Activated CD4-positive, alpha-beta T cell treated with anti-CD3 and anti-CD28 coated beads, Interleukin-2, Interleukin-6, amounts not matched to agents 100 ng/mL and 50 ng/mL, durations not matched to agents 16 hours and 8 hours (primary cell): ENCODE measurements around the gene ADRA2B.
"Not testable (repeated sequence)": the region's sequence is repeated elsewhere in the genome, so short reads cannot be mapped to it uniquely, and the experiment has no call there.

Source experiments
- DNase-seq: peaks from one replicate; pipeline ENCODE4 v3.0.0-alpha.2; 2020

ADRA2B gene

GRCh38 chr2:96085541-96086355 lies 30.6 kb downstream of the ADRA2B start:
- DNase-seq, result no peak

GRCh38 chr2:96084858-96085518 lies 31.4 kb downstream of the ADRA2B start:
- not testable (repeated sequence) for DNase-seq

DNA sequence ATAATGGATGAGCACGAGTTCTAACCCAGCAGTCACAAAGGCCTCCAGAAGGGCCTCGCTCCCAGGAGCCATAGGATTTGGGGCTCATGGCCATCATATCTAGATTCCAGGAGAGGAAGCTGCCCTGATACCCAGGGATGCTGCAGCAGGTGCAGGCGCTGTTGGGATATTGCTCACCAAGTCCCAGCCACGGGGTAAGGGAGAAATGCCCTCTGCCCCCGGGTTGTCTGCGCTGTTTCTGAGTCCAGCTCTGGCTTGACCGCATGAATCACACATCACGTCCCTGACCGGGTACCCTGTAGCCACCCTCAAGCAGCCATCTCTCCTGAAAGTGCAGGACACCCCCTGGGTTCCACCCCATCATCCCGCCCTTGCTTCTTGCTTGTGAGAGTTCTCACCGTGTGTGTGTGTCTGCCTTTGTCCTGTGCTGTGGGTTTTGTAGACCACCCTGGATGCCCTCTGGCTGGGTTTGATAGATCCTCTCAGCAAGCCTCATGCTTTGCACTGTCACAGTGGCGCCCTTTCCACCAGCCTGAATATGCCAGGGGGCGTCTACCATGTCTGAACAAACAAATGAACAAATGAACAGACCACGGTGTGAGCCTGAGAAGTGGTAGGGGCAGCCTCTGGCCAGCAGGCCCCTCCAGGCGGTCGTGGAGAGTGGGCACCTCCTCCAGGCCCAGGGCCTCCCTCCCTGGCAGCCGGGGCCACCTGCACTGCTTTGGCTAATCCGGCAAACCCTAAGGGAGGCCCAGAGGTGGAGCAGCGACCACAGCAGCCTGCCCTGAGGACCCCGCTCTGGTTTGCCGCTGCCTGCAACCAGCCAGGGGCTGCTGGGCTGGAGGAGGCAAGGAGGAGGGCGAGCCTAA lies 32.1 kb downstream of the ADRA2B start:
- DNase-seq, result no peak

- DNase-seq, result no peak
Observed at GRCh38 chr2:96083064-96083939, 33.1 kb downstream of the ADRA2B start.

- DNase-seq, result no peak
Observed at GRCh38 chr2:96082211-96083063, 33.9 kb downstream of the ADRA2B start.

DNA sequence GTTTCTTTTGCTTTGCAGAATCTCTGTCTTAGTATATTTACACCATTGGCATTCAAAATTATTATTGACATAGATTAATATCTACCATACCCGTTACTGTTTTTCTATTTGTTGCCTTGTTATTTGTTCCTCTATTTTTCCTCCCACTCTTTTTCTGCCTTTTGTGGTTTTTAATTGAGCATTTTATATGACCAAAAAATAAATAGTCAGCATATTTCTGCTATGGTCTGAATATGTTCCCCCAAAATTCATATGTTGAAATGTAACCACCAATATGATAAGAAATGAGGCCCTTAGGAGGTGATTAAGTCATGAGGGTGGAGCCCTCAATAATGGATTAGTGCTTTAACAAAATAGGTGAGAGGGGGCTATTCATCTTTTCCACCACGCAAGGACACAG lies 35.3 kb downstream of the ADRA2B start:
- DNase-seq, result no peak

GRCh38 chr2:96075199-96075771 lies 41.1 kb downstream of the ADRA2B start:
- no peak for DNase-seq

DNA sequence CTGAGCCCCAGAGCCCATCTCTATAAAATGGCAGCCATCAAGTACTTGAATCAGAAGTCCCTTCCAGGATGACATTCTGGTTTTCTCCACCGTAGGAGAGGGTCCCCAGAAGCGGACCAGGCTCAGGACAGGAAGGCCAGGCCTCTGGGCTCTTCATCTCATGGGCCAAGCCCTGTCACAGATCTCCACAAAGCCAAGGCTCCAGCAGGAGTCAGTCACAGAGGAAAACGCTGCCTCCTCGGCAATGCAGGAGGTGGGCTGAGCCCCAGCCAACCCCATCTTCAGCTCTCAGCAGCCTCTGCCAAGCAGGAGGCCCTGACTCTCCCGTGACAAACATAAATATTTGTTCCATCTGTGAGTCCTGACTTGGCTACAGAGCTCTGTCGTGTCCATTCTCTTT lies 42.2 kb downstream of the ADRA2B start:
- no peak for DNase-seq

DNA sequence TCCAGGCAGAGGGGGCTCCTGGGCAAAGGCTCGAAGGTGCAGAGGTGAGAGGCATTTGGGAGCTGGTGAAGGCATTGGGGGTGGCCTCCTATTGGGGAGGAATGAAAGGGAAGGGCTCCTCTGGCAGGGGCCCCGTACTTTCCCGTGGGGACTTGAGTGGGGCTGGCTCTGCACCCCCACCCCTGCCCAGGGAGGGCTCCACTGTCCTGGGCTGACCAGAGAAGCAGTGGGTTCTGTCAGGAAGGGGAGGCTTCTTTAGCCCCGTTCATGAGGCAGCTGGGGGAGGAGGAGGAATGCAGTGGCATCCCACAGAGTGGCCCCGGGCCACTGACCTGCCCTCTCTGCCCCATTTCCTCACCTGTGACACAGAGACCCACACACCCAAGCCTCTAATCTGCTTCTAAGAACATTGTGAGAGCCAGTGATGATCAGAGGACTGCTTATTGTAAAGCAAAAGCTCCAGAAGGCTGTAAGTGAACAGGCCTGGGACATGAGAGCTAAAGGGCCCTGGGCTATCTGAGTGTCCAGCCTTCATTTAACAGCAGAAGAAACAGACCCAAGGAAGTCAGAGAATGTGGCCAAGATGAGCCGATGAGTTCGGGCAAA lies 43.1 kb downstream of the ADRA2B start:
- no peak for DNase-seq

- no peak for DNase-seq
Observed at GRCh38 chr2:96072746-96073145, 43.6 kb downstream of the ADRA2B start.

DNA sequence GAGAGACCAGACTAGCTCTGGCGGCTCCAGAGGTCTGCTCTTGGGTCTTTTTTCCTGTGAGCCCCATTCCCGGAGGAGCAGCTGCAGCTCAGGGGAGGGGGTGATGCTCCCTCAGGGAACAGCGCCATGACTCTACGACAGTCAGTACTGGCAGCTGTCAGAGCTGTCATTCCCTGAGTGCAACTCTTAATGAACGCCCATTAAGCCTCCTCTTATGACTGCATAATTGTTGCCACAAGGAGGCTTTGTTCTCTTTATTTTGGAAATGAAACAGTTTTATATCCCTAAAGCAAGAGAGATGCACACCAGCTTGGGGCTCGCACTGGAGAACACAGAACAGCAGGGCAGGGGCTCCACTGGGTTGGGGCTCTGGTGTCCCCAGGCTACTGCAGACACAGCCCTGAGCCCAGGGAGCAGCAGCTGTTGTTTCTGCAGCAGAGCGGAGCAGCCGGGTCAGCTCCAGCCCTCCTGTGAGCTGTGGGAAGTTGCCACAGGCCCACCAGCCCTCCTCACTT lies 44.3 kb downstream of the ADRA2B start:
- DNase-seq, result not testable (repeated sequence)

DNA sequence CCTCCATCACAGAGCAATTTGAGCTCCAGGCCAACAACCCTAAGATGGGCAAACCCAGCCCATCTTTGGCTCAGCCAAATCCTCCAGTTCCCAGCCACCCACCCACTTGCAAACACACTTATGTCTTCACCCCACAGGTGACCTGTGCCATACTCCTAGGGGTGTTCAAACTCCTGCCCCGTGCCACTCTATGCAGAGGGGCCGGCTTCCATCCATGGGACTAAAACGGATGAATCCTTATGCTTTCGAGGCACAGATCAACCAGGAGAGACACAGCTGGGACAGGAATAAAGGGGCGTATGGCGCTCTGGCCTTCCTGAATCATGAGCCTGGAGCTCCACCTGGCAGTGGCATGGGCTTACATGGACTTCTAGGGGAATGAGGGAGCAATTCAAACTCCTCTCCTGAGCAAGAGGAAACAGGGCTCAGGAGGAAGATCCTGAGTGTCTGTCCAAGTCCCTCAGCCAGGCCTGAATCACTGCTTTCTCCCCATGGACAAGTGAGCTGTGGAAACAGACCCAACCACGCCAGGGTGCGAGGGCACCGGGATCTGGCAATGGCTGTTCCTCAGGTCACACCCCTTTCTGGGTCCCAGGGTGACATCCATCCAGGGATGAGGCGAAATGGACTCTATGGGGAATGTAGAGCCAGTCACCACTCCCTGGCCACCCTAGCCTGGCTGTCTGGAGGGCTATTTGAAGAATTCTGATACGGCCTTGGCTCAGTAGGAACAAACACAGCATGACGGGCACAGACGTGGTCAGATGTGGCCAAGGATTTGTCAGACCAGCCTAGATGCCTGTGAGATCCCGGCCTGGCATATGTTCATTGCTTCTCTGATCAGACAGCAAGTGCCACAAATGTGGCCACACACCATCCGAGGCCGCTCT lies 45.0 kb downstream of the ADRA2B start:
- not testable (repeated sequence) for DNase-seq

DNA sequence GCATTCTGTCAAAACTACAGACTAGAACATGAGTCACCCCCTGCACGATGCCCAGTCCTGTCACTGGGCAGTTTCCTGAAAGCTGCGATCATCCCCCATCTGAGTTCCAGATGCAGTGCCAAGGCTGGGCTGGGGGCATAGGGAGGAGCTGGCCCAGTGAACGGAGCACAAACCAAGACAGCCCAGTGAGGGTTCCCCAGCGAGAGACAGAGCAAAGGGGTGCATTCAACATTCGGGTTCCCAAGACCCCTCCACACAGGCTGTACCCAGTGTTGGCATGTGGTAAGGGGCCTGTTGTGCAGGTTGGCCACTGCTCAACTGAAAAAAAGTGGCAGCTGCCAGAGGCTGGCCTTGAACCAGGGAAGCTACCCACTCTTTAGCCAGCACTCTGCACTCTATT lies 46.0 kb downstream of the ADRA2B start:
- DNase-seq, result not testable (repeated sequence)

DNA sequence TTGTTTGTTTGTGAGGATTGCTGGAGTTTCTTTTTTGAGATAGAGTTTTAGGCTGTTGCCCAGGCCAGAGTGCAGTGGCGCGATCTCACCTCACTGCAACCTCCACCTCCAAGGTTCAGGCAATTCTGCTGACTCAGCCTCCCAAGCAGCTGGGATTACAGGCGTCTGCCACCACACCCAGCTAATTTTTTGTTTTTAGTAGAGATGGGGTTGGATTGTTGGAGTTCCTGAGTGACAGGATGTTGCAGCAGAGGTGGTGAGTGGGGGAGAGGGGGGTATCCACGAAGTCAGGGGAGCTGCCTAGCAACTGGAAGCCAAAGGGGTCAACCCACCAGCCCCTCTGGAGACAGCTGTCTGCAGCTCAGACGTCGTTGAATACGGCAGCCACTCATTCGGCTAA lies 46.5 kb downstream of the ADRA2B start:
- DNase-seq, result not testable (repeated sequence)

DNA sequence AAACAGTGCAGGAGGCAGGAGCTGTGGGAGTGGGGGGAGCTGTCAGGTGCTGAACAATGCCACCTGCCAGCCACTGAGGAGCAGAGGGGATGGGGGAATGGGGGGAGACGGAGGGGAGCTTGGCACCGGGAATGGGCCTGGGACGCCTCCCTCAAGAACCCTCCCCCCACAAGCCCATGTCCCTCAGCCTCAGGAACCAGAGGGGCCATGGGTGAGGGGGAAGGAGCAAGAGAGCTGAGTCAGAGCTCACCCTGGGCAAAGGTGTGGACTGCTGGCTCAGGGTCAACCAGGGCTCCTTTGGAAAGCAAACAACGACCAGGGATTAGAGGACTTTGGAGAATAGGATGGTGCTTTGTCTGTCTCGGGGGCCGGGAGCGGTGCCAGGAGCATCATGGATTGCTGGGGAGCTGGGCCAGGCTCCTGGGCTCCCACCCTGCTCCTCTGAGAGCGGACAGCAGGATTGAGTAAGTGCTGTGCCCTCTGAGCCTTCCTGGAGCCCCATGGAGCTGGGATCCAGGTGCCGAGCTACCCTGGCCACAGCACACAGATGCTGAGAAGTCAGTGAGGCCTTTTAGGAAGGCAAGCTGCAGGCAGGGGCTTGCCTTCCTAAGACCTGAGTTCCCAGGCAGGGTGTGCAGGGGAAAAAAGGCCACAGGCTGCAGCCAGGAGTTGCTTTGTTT lies 48.3 kb downstream of the ADRA2B start:
- DNase-seq, result not testable (repeated sequence)

- not testable (repeated sequence) for DNase-seq
Observed at GRCh38 chr2:96067098-96067660, 49.2 kb downstream of the ADRA2B start.

DNA sequence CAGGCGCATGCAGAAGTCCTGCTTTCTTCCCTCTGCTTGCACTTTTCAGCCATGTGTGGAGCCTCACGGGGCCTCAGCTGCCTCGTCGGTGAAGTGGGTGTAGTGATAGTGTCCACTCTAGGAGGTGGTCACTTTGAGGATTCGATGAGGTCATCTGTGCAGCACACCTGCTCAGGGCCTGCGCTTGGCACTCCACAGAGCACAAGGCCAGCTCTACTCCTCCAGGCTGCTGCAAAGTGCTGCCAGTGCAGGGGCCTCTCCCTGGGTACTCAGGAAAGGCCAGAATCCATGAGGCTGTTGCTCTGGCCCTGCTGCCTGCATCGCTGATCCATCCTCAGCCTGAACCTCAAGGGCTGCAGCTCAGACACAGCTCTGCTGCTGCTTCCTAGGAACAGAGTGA lies 49.9 kb downstream of the ADRA2B start:
- not testable (repeated sequence) for DNase-seq

DNA sequence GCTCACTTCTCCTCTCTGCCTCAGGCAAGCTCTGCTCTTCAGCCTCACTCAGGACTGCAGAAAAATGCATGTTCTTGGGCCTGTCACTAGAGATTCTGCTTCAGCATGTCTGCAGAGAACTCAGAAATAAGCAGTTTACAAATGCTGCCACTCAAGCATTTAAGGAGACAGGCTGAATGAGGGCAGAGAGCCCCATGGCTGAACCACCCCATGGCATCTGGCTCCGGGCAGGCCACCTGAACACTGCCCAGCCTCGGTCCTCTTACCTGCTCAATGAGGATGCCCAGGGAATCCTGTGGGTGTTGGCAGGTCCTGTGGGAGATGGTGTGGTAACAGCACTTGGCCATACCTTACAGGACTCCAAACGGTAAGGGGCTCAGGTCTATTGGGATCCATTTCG lies 50.4 kb downstream of the ADRA2B start:
- not testable (repeated sequence) for DNase-seq
